ENCODE data around the gene INPP5B. TPM values are rescaled to one million over a fixed set of nuclear protein-coding genes. Genes with fewer than 3 reads are reported as not detected.
A peak's percentile ranks its signal among the peaks of the same experiment; 100 is the strongest.

Gene INPP5B
- total and polyA plus RNA-seq, 2 of the 13 experiments (the other 11 are each of a cell fraction or from before 2014, with no cell fraction given): 9.0 to 9.8 TPM

GRCh38 chr1:37987679-37988078, 40.8 kb upstream of the INPP5B start:
- H4K20me1 ChIP-seq (ENCODE audit: insufficient read depth, low read length): peaks cover 11% of the 10 kb centered on the region; the same call in 1 of the 2 replicates
- FAIRE-seq (peak; percentile 67), DNase-seq (ENCODE audit: low spot score) (peak; percentile 73), ATAC-seq (peak; percentile 13; the same call in 2 of the 3 replicates)
- no peaks in the 10 kb centered on the region; a peak in 1 of 5 replicates for H3K27me3 ChIP-seq (ENCODE audit: control insufficient read depth in 1 of 2, insufficient read depth in 2 of 2, low read length in 2 of 2)
- POLR2A ChIA-PET: interaction anchor here (1.0 to 1.1 kb wide), 3 partner anchors 11 to 13 kb away, joined by 3 to 9 read pairs (median 3); no protein-coding TSS in a partner anchor
- peaks cover 9% of the 10 kb centered on the region for H3K79me2 ChIP-seq (ENCODE audit: insufficient read depth, low read length)
- CTCF ChIA-PET (ENCODE audit: low intra/inter-chr PET ratio, low total read pairs): interaction anchor here (1.0 kb wide), 1 partner anchor 32 kb away, joined by 3 read pairs; no protein-coding TSS in a partner anchor
- intact Hi-C loops (cut with micrococcal nuclease; ENCODE audit: unreplicated experiment): no loop called here
- peaks cover 19% of the 10 kb centered on the region for H3K4me1 ChIP-seq (ENCODE audit: insufficient read depth, low read length)
- WGBS (ENCODE audit: low lambda C conversion rate): 0% methylated on average over 1 of the region's 1 CpG
- no peak overlapping the region for H2AFZ ChIP-seq (ENCODE audit: low read length)
- H3K4me3 ChIP-seq (replicated peaks in 1 of 3; ENCODE audit: insufficient read depth in 1 of 3, low read depth in 2 of 3, low read length in 3 of 3): no peak overlapping the region
- no peak overlapping the region for H3K9ac ChIP-seq (ENCODE audit: insufficient read depth, low read depth, low read length)
- BruUV-seq (replicated peaks): no TSS peak
- peak overlapping the region; percentile 51 for H3K27ac ChIP-seq (ENCODE audit: extremely low read length, insufficient read depth, low read length)
- in situ Hi-C loops (cut with HindIII; ENCODE audit: extremely low pct_ligation_motif_present, low pct_unique_long_range_greater_than_20kb): no loop called here
- H3K36me3 ChIP-seq (replicated peaks in 1 of 2; ENCODE audit: control insufficient read depth in 1 of 2, insufficient read depth in 2 of 2, low read length in 2 of 2): peaks cover 9 to 34% of the 10 kb centered on the region in 2 experiments
- H3K4me2 ChIP-seq (ENCODE audit: low read depth, low read length): peak overlapping the region; percentile 75
- H3K9me3 ChIP-seq (ENCODE audit: low read length): no peaks in the 10 kb centered on the region
- TF ChIP-seq RXRB (CRISPR knock-in tag; IDR thresholded peaks at IDR 0.05; ENCODE audit: borderline replicate concordance): 0 out of 2 replicates have a peak, but pooled peaks have one; percentile 21
- TF ChIP-seq RARA (CRISPR knock-in tag; IDR thresholded peaks at IDR 0.05): peak; percentile 60
- no peak for TF ChIP-seq ZBTB26 (CRISPR knock-in tag; IDR thresholded peaks at IDR 0.05; ENCODE audit: borderline replicate concordance)
- TF ChIP-seq PAWR (CRISPR knock-in tag; IDR thresholded peaks at IDR 0.05; ENCODE audit: borderline replicate concordance): no peak
- TF ChIP-seq NR2F2 (IDR thresholded peaks at IDR 0.05; ENCODE audit: borderline replicate concordance, low read depth): peak; percentile 16; the same call in 1 of the 2 replicates
- TF ChIP-seq ZBTB20 (CRISPR knock-in tag; IDR thresholded peaks at IDR 0.05; ENCODE audit: borderline replicate concordance, low read depth): no peak
- peak; percentile 39; the same call in 1 of the 2 replicates for TF ChIP-seq RXRA (CRISPR knock-in tag; IDR thresholded peaks at IDR 0.05)
- no peak for TF ChIP-seq ZNF317 (CRISPR knock-in tag; IDR thresholded peaks at IDR 0.05)
- TF ChIP-seq NR2F6 (IDR thresholded peaks at IDR 0.05): peak; percentile 46; the same call in 1 of the 2 replicates
- TF ChIP-seq NR2F6 (CRISPR knock-in tag; IDR thresholded peaks at IDR 0.05): 0 out of 2 replicates have a peak, but pooled peaks have one; percentile 18
- TF ChIP-seq NR3C1 (CRISPR knock-in tag; IDR thresholded peaks at IDR 0.05): no peak
- TF ChIP-seq MAFK (conservative IDR thresholded peaks at IDR 0.05 in 1 of 2, IDR thresholded peaks at IDR 0.05 in 1 of 2; ENCODE audit: low read length in 2 of 2): no peak
- TF ChIP-seq THRA (CRISPR knock-in tag; IDR thresholded peaks at IDR 0.05; ENCODE audit: borderline replicate concordance): peak; percentile 69; the same call in 1 of the 2 replicates
- peak; percentile 80 for TF ChIP-seq ATF3 (CRISPR knock-in tag; IDR thresholded peaks at IDR 0.05)
- no peak for TF ChIP-seq ISX (CRISPR knock-in tag; conservative IDR thresholded peaks at IDR 0.05)
- no peak for TF ChIP-seq SCMH1 (CRISPR knock-in tag; IDR thresholded peaks at IDR 0.05; ENCODE audit: borderline replicate concordance)
- TF ChIP-seq RFXAP (CRISPR knock-in tag; IDR thresholded peaks at IDR 0.05; ENCODE audit: borderline replicate concordance): no peak
- TF ChIP-seq IRF1 (CRISPR knock-in tag; IDR thresholded peaks at IDR 0.05; ENCODE audit: low read depth): no peak
- TF ChIP-seq GATAD2A (CRISPR knock-in tag; IDR thresholded peaks at IDR 0.05): peak; percentile 77
- TF ChIP-seq FUBP1 (CRISPR knock-in tag; IDR thresholded peaks at IDR 0.05; ENCODE audit: borderline replicate concordance): no peak
- TF ChIP-seq KDM1A (CRISPR knock-in tag; IDR thresholded peaks at IDR 0.05): 0 out of 2 replicates have a peak, but pooled peaks have one; percentile 19
